CD14-positive monocyte (primary cell): Measurements from ENCODE around the gene MED15. TPM values are rescaled to one million over a fixed set of nuclear protein-coding genes. Genes with fewer than 3 reads are reported as not detected.

ENCODE experiments used
- DNase-seq, 3 donors: peaks; one replicate each; pipeline ENCODE4 v3.0.0-alpha.2; 2011 to 2022
- H2AFZ ChIP-seq: 2 replicates; pipeline ENCODE4 v1.6.0; 2012; ENCODE audit warnings: mild to moderate bottlenecking, low read depth, low read length, inconsistent platforms; ENCODE audit not compliant: insufficient read depth, poor library complexity, severe bottlenecking
- H3K27ac ChIP-seq, 2 donors: 1 replicate in 1 of 2; 2 replicates in 1 of 2; pipeline ENCODE4 v1.5.1; 2012 to 2013; ENCODE audit warnings: low read length in 2 of 2, control low read depth in 1 of 2, inconsistent platforms in 1 of 2, low read depth in 1 of 2, mild to moderate bottlenecking in 1 of 2
- H3K27me3 ChIP-seq, 2 donors: one replicate each; pipeline versions ENCODE4 v1.6.0 to v1.6.1; 2011 to 2013; ENCODE audit warnings: low read length in 2 of 2; ENCODE audit not compliant: control insufficient read depth in 2 of 2, insufficient read depth in 2 of 2
- H3K36me3 ChIP-seq, 2 donors: replicated peaks in 1 of 2; 1 replicate in 1 of 2; 2 replicates in 1 of 2; pipeline versions ENCODE4 v1.5.1 to v1.6.1; 2012 to 2013; ENCODE audit warnings: low read length in 2 of 2, control low read depth in 1 of 2, inconsistent platforms in 1 of 2, mild to moderate bottlenecking in 1 of 2; ENCODE audit not compliant: insufficient read depth in 2 of 2, control insufficient read depth in 1 of 2
- H3K4me1 ChIP-seq, 2 donors: 1 replicate in 1 of 2; 2 replicates in 1 of 2; pipeline versions ENCODE4 v1.5.1 to v1.6.1; 2012 to 2013; ENCODE audit warnings: low read length in 2 of 2, control low read depth in 1 of 2, inconsistent platforms in 1 of 2, mild to moderate bottlenecking in 1 of 2, moderate library complexity in 1 of 2; ENCODE audit not compliant: insufficient read depth in 2 of 2, control insufficient read depth in 1 of 2
- H3K4me2 ChIP-seq: replicated peaks from 2 replicates; pipeline ENCODE3; 2012; ENCODE audit warnings: low read length, moderate library complexity, mild to moderate bottlenecking; ENCODE audit not compliant: poor library complexity, severe bottlenecking; ENCODE audit errors: extremely low read depth
- H3K4me3 ChIP-seq, 3 experiments: fragments of 200-600 bp in 1 of 3; sonication (generic) in 1 of 3; replicated peaks in 1 of 3; 1 replicate in 2 of 3; 2 replicates in 1 of 3; pipeline ENCODE4 v1.5.1; 2011 to 2013; ENCODE audit warnings: low read length in 3 of 3, mild to moderate bottlenecking in 3 of 3, control low read depth in 2 of 3, low read depth in 2 of 3, inconsistent platforms in 1 of 3, moderate library complexity in 1 of 3
- H3K79me2 ChIP-seq: 2 replicates; pipeline ENCODE4 v1.6.0; 2012; ENCODE audit warnings: mild to moderate bottlenecking, control low read depth, inconsistent platforms, low read length, moderate library complexity; ENCODE audit not compliant: insufficient read depth
- H3K9ac ChIP-seq: 2 replicates; pipeline ENCODE4 v1.6.0; 2017; ENCODE audit warnings: low read length, mild to moderate bottlenecking; ENCODE audit not compliant: insufficient read depth, poor library complexity, severe bottlenecking
- H3K9me3 ChIP-seq, 2 donors: replicated peaks in 1 of 2; 1 replicate in 1 of 2; 2 replicates in 1 of 2; pipeline versions ENCODE4 v1.5.1 to v1.6.1; 2012 to 2013; ENCODE audit warnings: low read length in 2 of 2, control low read depth in 1 of 2; ENCODE audit not compliant: control insufficient read depth in 1 of 2, insufficient read depth in 1 of 2
- H4K20me1 ChIP-seq: 2 replicates; pipeline ENCODE4 v1.6.0; 2012; ENCODE audit warnings: mild to moderate bottlenecking, low read length, control low read depth, moderate library complexity; ENCODE audit not compliant: insufficient read depth
- H3K27ac Mint-ChIP-seq, 7 donors: one replicate each; pipeline ENCODE4 v1.8.0; 2020; ENCODE audit warnings: mild to moderate bottlenecking in 7 of 7, mixed read lengths in 7 of 7, moderate library complexity in 6 of 7, inconsistent platforms in 2 of 7
- H3K27me3 Mint-ChIP-seq, 3 donors: one replicate each; pipeline ENCODE4 v1.8.0; 2021 to 2022; ENCODE audit warnings: low read depth in 3 of 3, mild to moderate bottlenecking in 3 of 3, mixed read lengths in 3 of 3, moderate library complexity in 3 of 3, inconsistent platforms in 1 of 3
- H3K36me3 Mint-ChIP-seq, 2 donors: one replicate each; pipeline ENCODE4 v1.8.0; 2020; ENCODE audit warnings: mixed read lengths in 2 of 2, inconsistent platforms in 1 of 2, mild to moderate bottlenecking in 1 of 2
- H3K4me1 Mint-ChIP-seq: one replicate; pipeline ENCODE4 v1.8.0; 2020; ENCODE audit warnings: mild to moderate bottlenecking, mixed read lengths
- H3K4me3 Mint-ChIP-seq, 2 donors: one replicate each; pipeline ENCODE4 v1.8.0; 2020; ENCODE audit warnings: mild to moderate bottlenecking in 2 of 2, mixed read lengths in 2 of 2, moderate library complexity in 1 of 2
- H3K9me3 Mint-ChIP-seq, 7 donors: one replicate each; pipeline ENCODE4 v1.8.0; 2020 to 2022; ENCODE audit warnings: mixed read lengths in 7 of 7, mild to moderate bottlenecking in 6 of 7, moderate library complexity in 6 of 7, inconsistent platforms in 2 of 7
- CTCF ChIP-seq: fragments of 200-600 bp; IDR thresholded peaks from one replicate; pipeline ENCODE4 v1.8.0; 2022; ENCODE audit warnings: antibody characterized with exemption, mild to moderate bottlenecking
- WGBS: methylation state at CpG from one replicate; pipeline ENCODE4 v1.1.5; 2013; ENCODE audit warnings: missing lambda C conversion rate; ENCODE audit not compliant: insufficient coverage; 5-methylcytosine and 5-hydroxymethylcytosine counted together
- intact Hi-C, 2 donors: fragments of 100-400 bp; cut with micrococcal nuclease; formaldehyde crosslinking; loops; one replicate each; pipeline versions ENCODE4 v1.15.0 to v1.15.1; 2023
- polyA plus RNA-seq, 3 donors: library from polyadenylated mRNA; depleted of rRNA in 1 of 3; unstranded in 2 of 3; stranded (reverse) in 1 of 3; fragments of 300-500 nt in 2 of 3; fragments of >200 nt in 1 of 3; fragmentation: Illumina TruSeq in 2 of 3; gene quantifications; 1 replicate in 2 of 3; 2 replicates in 1 of 3; pipeline ENCODE4 v1.2.3, GENCODE V29; 2012 to 2021

The MED15 gene
- polyA plus RNA-seq, 3 donors: 10.0 to 126 (median 17.8) TPM

DNA sequence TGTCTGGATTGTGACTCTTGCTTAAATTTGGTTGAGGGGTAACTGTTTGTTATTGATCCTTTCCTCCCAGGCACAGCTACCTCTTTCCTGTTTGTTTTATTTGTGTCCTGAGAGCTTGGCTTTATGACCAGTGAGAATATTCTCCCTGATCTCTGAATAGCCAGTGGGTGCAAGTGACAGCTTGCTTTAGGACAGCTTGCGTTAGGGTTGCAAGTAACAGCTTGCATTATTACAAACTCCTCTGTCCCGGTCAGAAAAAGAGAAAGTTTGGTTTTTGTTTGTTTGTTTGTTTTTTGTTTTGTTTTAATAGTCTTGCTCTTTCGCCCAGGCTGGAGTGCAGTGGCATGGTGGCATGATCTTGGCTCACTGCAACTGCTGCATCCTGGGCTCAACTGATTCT lies 8.5 kb upstream of the MED15 start:
- Histone ChIP-seq H2AFZ (no peak overlapping the region), H3K4me1 (peaks cover 17 to 26% of the 10 kb centered on the region in 2 donors), H3K27me3 (no peaks in the 10 kb centered on the region), H3K36me3 (peaks cover 7 to 9% of the 10 kb centered on the region in 2 donors), H4K20me1 (peaks cover 7% of the 10 kb centered on the region), H3K9ac (no peak overlapping the region), H3K79me2 (peaks cover 12% of the 10 kb centered on the region), H3K4me2 (no peak overlapping the region), H3K9me3 (no peaks in the 10 kb centered on the region), H3K4me3 (no peak overlapping the region), H3K27ac (no peak overlapping the region)
- Mint-ChIP-seq H3K9me3 (peaks cover 0 to 1% (median 0%) of the 10 kb centered on the region in 7 donors), H3K36me3 (peaks cover 15 to 31% of the 10 kb centered on the region in 2 donors), H3K4me3 (no peak overlapping the region), H3K4me1 (peaks cover 13% of the 10 kb centered on the region), H3K27me3 (no peaks in the 10 kb centered on the region), H3K27ac (no peak overlapping the region)
- intact Hi-C loops: loop anchor here (5.0 to 10.0 kb wide), 3 partner anchors 77 to 382 kb away; partner anchors contain the start of genes PI4KA (in 1 of the 2), RANBP1 (in 1 of the 2), SNAP29 (in 1 of the 2) and TRMT2A (in 1 of the 2)
- TF ChIP-seq CTCF: no peak
- WGBS: 67% methylated on average over 3 of the region's 3 CpGs
- DNase-seq: no peak

- H3K4me1 ChIP-seq: peaks cover 8 to 17% of the 10 kb centered on the region in 2 donors
- H2AFZ ChIP-seq: no peak overlapping the region
- Mint-ChIP-seq H3K27ac (no peak overlapping the region), H3K9me3 (peaks cover 0 to 1% (median 0%) of the 10 kb centered on the region in 7 donors), H3K27me3 (no peaks in the 10 kb centered on the region), H3K4me1 (peaks cover 5% of the 10 kb centered on the region), H3K4me3 (no peak overlapping the region), H3K36me3 (peaks cover 15 to 31% of the 10 kb centered on the region in 2 donors)
- H3K9ac ChIP-seq: no peak overlapping the region
- no peak overlapping the region for H3K27ac ChIP-seq
- H3K27me3 ChIP-seq: no peaks in the 10 kb centered on the region
- no peak for DNase-seq
- H3K4me2 ChIP-seq: no peak overlapping the region
- no peak for TF ChIP-seq CTCF
- peaks cover 3% of the 10 kb centered on the region for H4K20me1 ChIP-seq
- H3K79me2 ChIP-seq: peaks cover 6% of the 10 kb centered on the region
- intact Hi-C loops: loop anchor here (5.0 to 10.0 kb wide), 3 partner anchors 77 to 382 kb away; partner anchors contain the start of genes PI4KA (in 1 of the 2), RANBP1 (in 1 of the 2), SNAP29 (in 1 of the 2) and TRMT2A (in 1 of the 2)
- no peaks in the 10 kb centered on the region for H3K9me3 ChIP-seq
- WGBS: 90% methylated on average over 2 of the region's 7 CpGs
- no peak overlapping the region for H3K4me3 ChIP-seq
- peaks cover 7 to 9% of the 10 kb centered on the region in 2 donors for H3K36me3 ChIP-seq
Measured at GRCh38 chr22:20499769-20500168, 7.6 kb upstream of the MED15 start.
